GM19397 (cell line): ENCODE measurements around the gene EGR1.
A peak's percentile ranks its signal among the peaks of the same experiment; 100 is the strongest.

ENCODE experiments used
- ATAC-seq: cut with Tn5 transposase; IDR thresholded peaks from one replicate; pipeline ENCODE4 v1.9.1; 2021; ENCODE audit warnings: mild to moderate bottlenecking, moderate library complexity; ENCODE audit not compliant: unreplicated experiment

The EGR1 gene

DNA sequence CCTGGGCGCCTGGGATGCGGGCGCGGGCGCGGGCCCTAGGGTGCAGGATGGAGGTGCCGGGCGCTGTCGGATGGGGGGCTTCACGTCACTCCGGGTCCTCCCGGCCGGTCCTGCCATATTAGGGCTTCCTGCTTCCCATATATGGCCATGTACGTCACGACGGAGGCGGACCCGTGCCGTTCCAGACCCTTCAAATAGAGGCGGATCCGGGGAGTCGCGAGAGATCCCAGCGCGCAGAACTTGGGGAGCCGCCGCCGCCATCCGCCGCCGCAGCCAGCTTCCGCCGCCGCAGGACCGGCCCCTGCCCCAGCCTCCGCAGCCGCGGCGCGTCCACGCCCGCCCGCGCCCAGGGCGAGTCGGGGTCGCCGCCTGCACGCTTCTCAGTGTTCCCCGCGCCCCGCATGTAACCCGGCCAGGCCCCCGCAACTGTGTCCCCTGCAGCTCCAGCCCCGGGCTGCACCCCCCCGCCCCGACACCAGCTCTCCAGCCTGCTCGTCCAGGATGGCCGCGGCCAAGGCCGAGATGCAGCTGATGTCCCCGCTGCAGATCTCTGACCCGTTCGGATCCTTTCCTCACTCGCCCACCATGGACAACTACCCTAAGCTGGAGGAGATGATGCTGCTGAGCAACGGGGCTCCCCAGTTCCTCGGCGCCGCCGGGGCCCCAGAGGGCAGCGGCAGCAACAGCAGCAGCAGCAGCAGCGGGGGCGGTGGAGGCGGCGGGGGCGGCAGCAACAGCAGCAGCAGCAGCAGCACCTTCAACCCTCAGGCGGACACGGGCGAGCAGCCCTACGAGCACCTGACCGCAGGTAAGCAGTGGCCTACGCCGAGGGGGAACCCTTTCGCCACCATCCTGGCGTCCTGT is at the start of gene EGR1:
EGR1 (plus strand) TSS at position 219 of the 864 bp plus-strand sequence; CDS start at position 502, 283 bp downstream.
- ATAC-seq: peak; percentile 49

DNA sequence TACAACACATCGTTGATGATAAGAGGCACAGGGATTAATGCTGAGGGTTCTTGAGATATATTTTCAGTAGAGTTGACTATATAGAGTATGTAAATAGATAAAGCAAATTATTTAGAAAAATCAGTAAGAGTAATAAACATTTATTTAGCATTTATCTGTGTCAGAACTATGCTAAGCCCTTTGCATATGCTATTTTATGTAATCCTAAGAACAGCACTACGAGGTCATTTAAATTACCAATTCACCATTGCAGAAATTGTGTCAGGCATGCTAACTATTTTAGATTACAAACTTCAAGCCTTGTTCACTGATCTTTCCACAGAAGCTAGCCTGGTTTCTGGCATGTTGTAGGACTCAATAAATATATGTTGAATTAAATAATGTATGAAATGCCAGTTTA is 46.8 kb upstream of the EGR1 start:
- no peak for ATAC-seq

DNA sequence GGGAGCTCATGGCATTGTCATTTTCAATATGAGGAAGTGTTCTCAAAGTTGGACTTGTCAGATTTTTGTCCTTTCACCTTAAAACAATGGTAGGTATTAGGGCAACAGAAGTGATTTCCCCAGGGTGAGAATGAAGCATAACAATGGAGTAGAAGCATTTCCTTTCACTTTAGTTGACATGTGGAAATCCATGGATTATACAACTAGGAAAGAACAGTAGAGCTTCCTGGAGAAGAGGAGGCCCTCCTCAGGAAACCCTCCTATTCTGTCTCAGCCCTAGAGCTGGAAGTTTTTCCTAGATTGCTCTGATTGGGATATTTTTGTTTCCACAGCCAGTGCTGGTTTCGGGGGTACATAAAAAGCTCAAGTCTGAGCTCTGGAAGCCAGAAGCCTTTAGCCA is 40.2 kb upstream of the EGR1 start:
- ATAC-seq: no peak

DNA sequence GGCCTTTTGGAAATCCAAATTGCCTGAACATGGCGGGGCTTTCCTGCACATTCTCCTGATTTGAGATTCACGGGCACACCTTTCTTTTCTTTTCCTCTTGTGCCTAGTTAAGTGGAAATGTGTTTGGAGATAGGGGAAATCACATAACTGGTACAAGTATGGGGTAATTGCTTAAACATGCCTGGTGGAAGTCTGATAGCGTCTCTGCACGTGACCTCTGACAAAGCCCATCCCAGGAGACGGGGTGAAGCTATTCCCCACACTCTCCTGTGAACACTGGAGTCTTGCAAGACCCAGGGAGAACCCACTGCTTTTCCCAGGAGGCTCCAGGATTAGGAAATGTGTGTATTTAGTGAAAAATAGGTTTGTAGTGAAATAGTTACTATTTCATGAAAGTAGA is 29.3 kb upstream of the EGR1 start:
- no peak for ATAC-seq

DNA sequence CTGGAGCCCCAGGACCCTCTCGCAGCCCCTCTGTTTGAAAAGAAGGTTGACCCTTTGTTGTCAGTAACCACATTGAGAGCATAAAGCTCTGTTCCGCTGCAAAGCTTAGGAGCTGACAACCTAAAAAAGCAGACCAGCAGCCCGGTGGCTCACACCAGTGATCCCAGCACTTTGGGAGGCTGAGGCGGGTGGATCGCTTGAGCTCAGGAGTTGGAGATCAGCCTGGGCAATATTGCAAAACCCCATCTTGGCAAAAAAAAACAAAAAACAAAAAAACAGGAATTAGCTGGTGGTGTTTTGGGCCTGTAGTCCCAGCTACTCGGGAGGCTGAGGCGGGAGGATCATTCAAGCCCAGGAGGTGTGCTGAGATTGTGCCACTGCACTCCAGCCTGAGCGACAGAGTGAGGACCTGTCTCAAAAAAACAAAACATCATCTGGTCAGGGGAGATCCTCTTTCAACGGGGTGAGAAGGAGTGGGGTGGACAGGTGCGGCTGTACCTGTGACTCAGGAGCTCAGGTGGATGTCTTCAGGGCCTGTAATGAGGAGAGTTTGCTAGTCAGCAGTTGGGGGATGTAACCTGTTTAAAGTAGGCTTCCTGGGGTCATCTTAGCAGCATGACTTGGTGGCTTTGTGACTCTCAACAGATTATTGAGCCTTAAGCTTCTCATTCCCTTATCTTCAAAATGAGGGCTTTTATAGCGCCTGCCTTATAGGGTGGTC is 27.1 kb upstream of the EGR1 start:
- ATAC-seq: no peak

DNA sequence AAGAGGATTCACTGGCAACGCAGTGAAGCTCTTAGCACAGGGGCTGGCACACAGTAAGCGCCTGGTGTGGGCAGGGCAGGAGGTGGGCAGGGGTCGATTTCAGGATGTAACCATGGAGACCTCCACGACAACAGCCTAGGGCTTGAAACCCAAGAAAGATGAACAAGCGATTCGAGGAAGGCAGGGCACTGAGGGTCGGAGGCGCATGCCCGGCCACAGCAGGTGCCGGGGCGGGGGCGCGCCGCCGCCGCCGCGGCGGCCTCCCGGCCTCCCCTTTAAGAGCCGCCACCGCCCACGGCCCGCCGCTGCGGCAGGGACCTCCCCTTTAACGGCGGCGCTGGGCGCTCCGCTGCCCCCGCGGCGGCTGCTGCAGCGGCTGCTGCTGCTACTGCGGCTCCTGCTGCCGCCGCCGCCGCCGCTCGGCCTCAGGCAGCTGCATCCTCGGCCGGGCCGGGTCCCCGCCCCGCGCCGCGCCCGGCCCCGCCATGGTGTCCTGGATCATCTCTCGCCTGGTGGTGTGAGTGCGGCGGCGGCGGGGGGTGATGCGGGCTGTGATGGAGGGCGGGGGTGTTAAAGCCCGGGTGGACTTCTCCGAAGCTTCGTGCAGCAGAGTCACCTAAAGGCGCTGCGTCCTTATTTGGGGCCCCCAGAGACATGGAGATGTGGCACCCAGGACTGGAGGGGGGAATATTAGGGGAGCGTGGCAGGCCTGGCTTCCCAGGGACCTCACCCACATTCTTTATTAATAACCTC is 26.4 kb upstream of the EGR1 start, which contains the start of gene REEP2:
REEP2 (plus strand) TSS at position 334 of the 753 bp plus-strand sequence; CDS start at position 486, 152 bp downstream.
- peak; percentile 70 for ATAC-seq

DNA sequence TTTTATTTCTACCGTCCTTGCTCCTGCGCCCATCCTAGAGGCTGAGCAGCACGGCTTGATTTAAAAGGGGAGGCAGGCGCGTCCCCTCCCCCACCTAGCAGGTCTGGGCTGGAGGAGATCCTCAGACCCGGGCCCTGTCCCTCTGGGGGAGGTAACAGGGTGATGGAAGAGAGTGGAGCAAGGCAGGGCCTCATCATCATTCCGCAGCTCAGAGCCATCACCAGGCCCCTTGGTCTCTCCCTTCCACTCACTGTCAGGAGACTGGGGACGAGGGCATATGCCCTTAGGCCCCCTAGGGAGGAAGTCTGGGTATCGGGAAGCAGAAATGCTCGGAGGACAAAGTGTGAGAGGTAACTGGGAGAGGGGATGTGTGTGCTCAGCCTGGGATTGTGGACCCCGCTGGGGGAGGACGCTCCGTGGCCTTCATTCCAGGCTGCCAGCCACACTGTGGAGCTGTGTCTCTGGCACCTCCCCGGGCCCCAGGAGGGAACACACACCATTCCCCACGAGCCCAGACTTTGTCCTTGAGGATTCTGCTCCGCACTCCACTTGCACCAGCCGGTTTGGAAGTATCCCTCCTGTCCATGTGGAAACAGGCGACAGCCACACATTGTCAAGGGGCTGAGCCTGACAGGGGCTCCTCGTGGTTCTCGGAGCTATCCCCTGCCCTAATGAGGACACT is 25.7 kb upstream of the EGR1 start:
- no peak for ATAC-seq

DNA sequence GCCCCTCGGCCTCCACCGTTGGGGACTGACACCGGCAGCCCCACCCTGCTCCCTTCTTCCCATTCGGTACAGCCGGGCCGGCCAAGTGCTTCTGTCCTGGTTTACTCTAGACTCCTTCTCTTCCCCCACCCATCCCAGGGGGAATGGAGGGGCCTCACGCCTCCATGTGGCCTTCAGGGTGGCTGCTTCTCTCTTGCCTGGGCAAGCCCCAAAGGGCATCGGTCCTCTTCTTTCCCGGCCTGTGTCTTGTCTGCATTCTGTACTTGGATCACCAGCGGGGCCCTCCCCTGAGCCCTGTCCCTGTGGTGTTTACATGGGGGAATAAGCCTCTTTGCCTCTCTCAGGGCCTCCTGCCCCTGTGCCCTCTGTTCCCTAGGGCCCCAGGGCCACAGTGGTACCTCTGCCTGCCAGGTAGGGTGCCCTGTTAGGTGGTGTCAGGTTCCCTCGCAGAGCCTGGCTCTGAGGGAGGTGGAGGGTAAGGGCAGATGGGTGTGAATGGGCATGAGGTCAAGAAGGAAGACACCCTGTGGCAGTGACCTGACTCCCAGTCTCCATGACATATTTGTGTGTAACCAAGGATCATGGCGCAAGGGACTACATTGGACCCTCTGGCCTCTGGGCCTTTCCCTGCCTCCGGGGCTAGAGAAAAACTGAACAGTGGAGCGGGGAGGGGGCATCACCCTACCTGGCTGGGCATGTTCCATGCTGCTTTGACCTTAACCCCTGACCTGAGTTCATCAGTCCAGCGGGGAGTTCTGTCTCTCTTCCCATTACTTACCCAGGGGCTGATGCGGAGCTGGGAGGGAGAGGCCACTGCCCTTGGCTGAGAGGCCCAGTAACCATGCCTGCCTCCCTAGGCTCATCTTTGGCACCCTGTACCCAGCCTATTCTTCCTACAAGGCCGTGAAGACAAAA is 24.9 kb upstream of the EGR1 start:
- no peak for ATAC-seq

DNA sequence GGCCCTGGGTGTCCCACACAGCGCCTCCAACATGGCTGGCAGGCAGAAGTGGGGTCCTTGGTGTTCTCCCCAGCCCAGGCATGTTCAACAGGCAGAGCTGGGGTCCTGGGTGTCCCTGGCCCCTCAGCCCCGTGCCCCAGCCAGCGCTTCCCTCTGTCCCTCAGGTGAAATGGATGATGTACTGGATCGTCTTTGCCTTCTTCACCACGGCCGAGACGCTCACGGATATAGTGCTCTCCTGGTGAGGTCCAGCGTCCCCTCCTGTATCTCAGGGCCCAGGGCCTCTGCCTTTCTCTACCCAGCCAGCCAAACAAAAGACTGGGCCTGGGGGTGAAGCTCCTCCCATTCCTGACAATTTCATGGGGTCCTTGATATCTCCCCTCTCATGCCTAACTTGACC is 24.1 kb upstream of the EGR1 start:
- no peak for ATAC-seq

DNA sequence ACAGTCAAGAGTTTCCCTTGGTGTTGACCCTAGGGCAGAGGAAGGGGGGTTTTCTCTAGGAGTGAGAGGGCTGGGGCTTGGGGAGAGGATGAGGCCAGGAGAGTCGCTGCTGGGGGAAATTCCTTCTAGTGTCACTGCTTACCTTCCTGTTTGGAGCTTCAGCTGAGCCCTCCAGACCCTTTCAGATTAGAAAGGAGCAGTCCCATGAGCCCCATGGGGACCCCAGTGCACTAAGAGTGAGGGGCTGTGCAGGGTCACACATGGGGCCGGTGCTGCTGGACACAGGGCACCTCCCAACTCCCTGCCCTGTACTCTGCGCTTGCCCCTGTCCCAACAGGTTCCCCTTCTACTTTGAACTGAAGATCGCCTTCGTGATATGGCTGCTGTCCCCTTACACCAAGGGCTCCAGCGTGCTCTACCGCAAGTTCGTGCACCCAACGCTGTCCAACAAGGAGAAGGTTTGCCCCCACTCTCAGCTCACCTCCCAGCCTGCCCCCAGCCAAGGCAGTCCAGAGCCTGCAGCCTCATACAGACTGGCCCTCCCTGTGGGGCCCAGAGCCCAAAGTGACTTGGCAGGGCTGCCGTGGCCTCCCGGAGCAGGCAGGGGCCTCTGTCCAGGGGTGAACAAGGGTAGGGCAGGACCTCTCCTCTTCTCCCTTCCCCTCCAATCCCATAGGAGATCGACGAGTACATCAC is 21.1 kb upstream of the EGR1 start:
- no peak for ATAC-seq

DNA sequence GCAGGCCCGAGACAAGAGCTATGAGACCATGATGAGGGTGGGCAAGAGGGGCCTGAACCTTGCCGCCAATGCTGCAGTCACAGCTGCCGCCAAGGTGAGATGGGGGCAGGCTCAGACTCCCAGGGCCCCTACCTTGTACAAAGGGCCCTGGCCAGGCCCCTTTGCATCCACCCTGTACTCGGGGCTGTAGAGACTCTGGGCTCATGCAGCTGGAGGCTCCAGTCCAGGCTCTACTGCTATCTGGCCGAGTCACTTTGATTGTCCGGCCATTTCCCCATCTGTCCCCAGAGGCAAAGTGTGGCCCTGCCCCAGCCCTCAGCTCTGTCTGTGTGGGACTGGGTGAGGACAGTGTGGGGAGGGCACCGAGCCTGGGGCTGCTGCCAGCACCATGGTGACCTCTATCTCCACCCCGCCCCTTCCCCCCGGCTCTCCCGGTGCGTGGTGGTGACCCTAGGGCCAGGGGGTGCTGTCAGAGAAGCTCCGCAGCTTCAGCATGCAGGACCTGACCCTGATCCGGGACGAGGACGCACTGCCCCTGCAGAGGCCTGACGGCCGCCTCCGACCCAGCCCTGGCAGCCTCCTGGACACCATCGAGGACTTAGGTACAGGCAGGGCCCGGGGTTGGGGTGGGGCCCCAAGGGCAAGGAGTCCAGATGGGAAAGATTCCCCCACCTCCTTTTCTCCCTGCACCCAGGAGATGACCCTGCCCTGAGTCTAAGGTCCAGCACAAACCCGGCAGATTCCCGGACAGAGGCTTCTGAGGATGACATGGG is 20.3 kb upstream of the EGR1 start:
- no peak for ATAC-seq

DNA sequence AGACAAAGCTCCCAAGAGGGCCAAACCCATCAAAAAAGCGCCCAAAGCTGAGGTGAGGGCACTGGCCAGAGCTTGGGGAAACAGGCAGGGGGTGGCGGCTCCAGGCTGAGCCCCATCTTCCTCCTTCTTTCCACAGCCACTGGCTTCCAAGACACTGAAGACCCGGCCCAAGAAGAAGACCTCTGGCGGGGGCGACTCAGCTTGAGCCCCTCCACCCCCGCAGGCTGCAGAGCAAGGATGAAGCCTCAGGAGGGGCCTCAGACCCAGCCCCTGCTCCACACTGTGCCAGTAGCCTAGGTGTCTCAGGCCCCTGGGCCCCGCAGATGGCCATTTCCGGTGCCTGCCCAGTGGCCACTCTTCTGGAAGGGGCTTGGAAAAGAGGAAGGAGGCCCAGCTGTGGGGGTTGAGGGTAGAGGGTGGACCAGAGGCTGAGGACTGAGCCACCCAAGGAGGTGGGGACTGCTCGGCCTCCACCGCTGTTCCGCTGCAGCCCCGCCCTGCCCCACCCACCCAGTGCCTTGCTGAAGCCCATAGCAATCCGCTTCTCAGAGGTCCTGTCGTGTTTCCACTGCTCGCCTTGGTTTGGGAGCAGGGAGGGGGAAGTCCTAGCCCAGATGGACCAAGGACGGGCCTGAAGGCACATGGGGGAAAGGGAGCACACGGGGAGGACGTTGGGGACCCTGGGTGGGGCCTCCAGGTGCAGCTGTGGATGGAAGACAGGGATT is 19.6 kb upstream of the EGR1 start:
- ATAC-seq: no peak

DNA sequence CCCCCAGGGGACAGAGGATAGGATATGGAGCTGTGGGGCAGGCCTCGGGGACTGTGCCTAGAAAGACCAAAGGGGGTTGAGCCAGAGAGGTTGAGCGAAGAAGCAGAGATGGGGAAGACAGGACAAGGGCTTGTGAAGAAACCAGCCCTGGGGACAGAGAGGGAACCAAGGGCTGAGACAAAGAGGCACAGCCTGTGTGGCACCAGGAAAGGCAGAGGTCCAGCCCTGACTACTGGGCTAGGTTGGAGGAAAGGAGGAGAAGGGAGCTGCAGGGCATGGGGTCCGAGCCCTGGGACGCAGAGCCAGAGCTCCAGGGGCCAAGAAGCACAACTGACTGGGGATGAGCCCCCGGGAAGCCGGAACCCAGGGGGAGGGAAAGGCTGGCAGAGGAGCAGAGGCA is 17.2 kb upstream of the EGR1 start:
- ATAC-seq: no peak

DNA sequence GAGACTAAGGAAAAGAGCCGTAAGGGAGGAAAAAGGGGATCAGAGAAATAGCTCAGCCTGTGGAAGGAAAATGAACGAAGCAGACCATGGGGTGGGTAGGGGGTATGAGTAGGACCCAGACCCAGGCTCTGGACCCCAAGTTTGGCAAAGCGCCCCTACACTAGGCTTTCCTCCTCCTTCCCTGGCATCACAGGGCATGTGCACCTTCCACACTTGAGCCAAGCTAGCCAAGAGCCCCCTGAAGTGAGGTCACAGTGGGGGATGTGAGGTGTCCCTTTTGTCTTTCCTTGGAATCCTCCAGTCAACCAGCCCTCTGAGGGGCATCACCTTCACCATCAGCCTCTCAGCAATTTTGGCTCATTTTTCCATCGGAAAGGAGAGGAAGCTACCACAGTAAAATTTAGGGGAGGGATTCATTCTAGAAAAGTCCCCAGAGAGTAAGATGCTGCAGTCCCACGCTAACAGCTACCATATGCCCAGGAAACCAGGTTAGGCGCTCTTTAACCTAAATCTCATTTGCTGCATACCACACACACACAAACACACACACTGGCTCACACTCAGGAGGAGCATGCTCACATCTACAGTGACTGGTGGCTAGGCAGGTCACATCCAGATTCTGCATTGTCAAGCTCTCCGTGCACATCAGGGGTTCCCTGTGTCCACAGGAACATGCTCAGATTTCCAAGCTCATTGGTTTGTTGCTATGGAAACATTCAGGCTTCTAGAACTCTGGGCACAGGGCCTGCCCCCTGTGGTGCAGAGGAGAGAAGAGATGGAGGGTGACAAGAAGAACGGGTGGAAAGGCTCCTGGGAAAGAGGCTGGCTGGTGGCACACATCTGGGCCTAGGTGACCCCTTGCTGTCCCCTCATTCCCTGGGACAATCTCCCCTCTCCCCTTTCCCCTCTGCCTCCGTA is 16.5 kb upstream of the EGR1 start:
- ATAC-seq: no peak

DNA sequence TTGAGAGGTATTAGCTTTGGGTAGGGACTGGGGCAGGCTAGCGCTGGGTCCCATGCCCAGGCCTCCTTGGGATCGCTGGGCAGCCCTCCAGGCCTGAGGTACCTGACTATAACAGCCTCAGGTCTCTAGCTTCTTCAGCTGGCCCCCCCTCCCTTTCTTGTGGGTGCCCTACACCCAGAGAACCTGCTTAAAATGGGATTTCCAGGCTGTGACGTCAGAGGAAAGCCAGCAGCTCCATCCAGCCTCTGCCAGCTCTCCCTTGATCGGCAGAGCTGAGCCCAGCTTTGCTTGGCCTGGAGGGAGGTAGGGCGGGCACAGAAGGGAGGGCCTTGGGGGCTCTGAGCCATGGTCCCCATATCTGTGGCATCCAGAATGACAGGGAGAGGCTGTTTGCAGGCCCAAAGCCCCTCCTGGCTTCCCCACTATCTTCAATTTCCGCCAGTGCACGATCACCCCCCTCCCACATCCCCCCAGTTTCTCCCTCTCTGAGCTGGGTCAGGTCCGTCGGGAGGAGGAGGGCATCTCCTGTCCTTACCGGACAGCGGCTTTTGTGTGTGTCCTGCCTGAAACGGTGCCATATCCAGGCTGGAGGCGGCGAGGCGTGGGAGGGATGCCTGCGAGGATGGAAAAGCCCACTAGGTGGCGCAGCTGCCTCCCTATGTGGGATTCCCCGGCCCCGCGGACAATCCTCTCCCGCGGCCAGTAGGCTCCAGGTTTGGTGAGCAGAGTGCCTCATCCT is 15.6 kb upstream of the EGR1 start:
- peak; percentile 70 for ATAC-seq

DNA sequence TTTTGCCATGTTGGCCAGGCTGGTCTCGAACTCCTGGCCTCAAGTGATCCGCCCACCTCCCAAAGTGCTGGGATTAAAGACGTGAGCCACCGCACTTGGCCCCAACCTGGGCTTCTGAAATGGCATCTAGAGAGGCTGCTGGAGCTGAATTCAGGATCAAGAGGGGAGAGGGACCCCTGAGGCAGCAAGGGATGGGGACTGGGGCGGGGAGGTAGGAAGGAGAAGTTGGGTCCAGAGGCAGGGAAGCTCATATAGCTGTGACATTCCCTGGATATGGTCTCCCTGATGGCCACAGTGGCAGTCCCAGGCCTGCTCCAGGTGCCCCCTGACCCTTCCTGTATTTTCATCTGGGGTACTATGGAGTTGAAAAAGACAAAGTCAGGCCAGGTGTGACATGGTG is 14.3 kb upstream of the EGR1 start:
- ATAC-seq: no peak
